H1 (cell line): ENCODE data around the gene C20orf141. TPM values are rescaled to one million over a fixed set of nuclear protein-coding genes. Genes with fewer than 3 reads are reported as not detected.

Experiments
- CTCF ChIA-PET: fragments of 300-600 bp; sonication (Branson Sonifier 250); formaldehyde crosslinking; loops from one replicate; lab custom pipeline; 2021; ENCODE audit not compliant: partially characterized antibody; lab: Charles Lee
- POLR2A ChIA-PET: fragments of 300-600 bp; sonication (Branson Sonifier 250); formaldehyde crosslinking; loops from one replicate; lab custom pipeline; 2021; ENCODE audit warnings: inconsistent platforms; ENCODE audit not compliant: partially characterized antibody; lab: Charles Lee
- DNase-seq, 2 experiments: peaks; one replicate each; pipeline versions ENCODE4 v3.0.0 to v3.0.0-alpha.2; 2010 to 2022; ENCODE audit warnings: low spot score in 2 of 2, low read depth in 1 of 2, mixed read lengths in 1 of 2
- FAIRE-seq: peaks from 2 replicates; lab custom pipeline; 2011; peaks lifted over from hg19 to GRCh38; lab: Jason Lieb, UNC
- H2AFZ ChIP-seq: 2 replicates; pipeline ENCODE4 v1.8.1; 2012; ENCODE audit warnings: low read length, inconsistent platforms
- H2AK5ac ChIP-seq: 2 replicates; pipeline ENCODE4 v1.6.1; 2013; ENCODE audit warnings: low read depth, low read length
- H2BK120ac ChIP-seq: replicated peaks from 2 replicates; pipeline ENCODE3; 2013; ENCODE audit warnings: low read depth, low read length, inconsistent platforms
- H2BK12ac ChIP-seq: 2 replicates; pipeline ENCODE4 v1.6.1; 2013; ENCODE audit warnings: low read depth, low read length
- H2BK15ac ChIP-seq: 2 replicates; pipeline ENCODE4 v1.6.1; 2013; ENCODE audit warnings: low read length
- H2BK20ac ChIP-seq: 2 replicates; pipeline ENCODE4 v1.6.1; 2013; ENCODE audit warnings: low read length
- H2BK5ac ChIP-seq: 2 replicates; pipeline ENCODE4 v1.6.1; 2013; ENCODE audit warnings: low read depth, low read length
- H3K14ac ChIP-seq: 2 replicates; pipeline ENCODE4 v1.6.1; 2013; ENCODE audit warnings: inconsistent platforms; ENCODE audit not compliant: insufficient read length
- H3K18ac ChIP-seq: 2 replicates; pipeline ENCODE4 v1.6.1; 2013; ENCODE audit warnings: low read length; ENCODE audit errors: extremely low read depth
- H3K23ac ChIP-seq: 2 replicates; pipeline ENCODE4 v1.6.1; 2013; ENCODE audit warnings: inconsistent platforms; ENCODE audit not compliant: insufficient read length
- H3K23me2 ChIP-seq: 2 replicates; pipeline ENCODE4 v1.6.1; 2013; ENCODE audit warnings: low read depth, low read length
- H3K27ac ChIP-seq: 2 replicates; pipeline ENCODE4 v1.6.1; 2011; ENCODE audit warnings: low read depth, low read length, inconsistent platforms
- H3K27me3 ChIP-seq, 4 experiments: replicated peaks in 1 of 4; 1 replicate in 1 of 4; 2 replicates in 3 of 4; pipeline versions ENCODE4 v1.6.1 to v1.8.1; 2011 to 2013; ENCODE audit warnings: low read length in 3 of 4, mild to moderate bottlenecking in 3 of 4, inconsistent platforms in 2 of 4, mixed read lengths in 2 of 4, moderate library complexity in 1 of 4; ENCODE audit not compliant: control insufficient read depth in 3 of 4, insufficient read depth in 3 of 4; ENCODE audit errors: extremely low read depth in 1 of 4
- H3K36me3 ChIP-seq, 4 experiments: 2 replicates each; pipeline versions ENCODE4 v1.6.1 to v1.8.1; 2011 to 2013; ENCODE audit warnings: mild to moderate bottlenecking in 4 of 4, low read length in 3 of 4, moderate library complexity in 2 of 4, control low read depth in 1 of 4, inconsistent platforms in 1 of 4; ENCODE audit not compliant: insufficient read depth in 4 of 4, control insufficient read depth in 2 of 4
- H3K4ac ChIP-seq: replicated peaks from 2 replicates; pipeline ENCODE3; 2013; ENCODE audit warnings: low read length, low read depth, mixed read lengths, inconsistent platforms; ENCODE audit not compliant: insufficient read length
- H3K4me1 ChIP-seq, 4 experiments: replicated peaks in 1 of 4; 1 replicate in 1 of 4; 2 replicates in 3 of 4; pipeline versions ENCODE4 v1.6.1 to v1.8.1; 2011 to 2013; ENCODE audit warnings: low read length in 3 of 4, inconsistent platforms in 2 of 4, mixed read lengths in 1 of 4; ENCODE audit not compliant: insufficient read depth in 4 of 4, control insufficient read depth in 3 of 4
- H3K4me2 ChIP-seq, 2 experiments: 2 replicates each; pipeline versions ENCODE4 v1.6.1 to v1.8.1; 2011 to 2013; ENCODE audit warnings: low read depth in 2 of 2, low read length in 2 of 2, control low read depth in 1 of 2, inconsistent platforms in 1 of 2, mild to moderate bottlenecking in 1 of 2; ENCODE audit not compliant: insufficient read depth in 1 of 2
- H3K4me3 ChIP-seq, 4 experiments: fragments of 200-600, 300-600 bp in 1 of 4; sonication (generic), shearing (Covaris generic), sonication (Bioruptor Twin) in 1 of 4; 2 replicates each; pipeline versions ENCODE4 v1.5.1 to v1.8.1; 2011 to 2016; ENCODE audit warnings: low read length in 4 of 4, low read depth in 3 of 4, control low read depth in 2 of 4, inconsistent platforms in 2 of 4, mild to moderate bottlenecking in 2 of 4, mixed read lengths in 1 of 4, moderate library complexity in 1 of 4; ENCODE audit not compliant: insufficient read depth in 2 of 4; ENCODE audit errors: extremely low read depth in 1 of 4
- H3K56ac ChIP-seq: replicated peaks from 2 replicates; pipeline ENCODE3; 2013; ENCODE audit warnings: low read depth, mild to moderate bottlenecking, mixed read lengths, low read length, inconsistent platforms; ENCODE audit not compliant: insufficient read length
- H3K79me1 ChIP-seq: 2 replicates; pipeline ENCODE4 v1.6.1; 2013; ENCODE audit warnings: low read depth, low read length, control low read depth
- H3K79me2 ChIP-seq, 2 experiments: 2 replicates each; pipeline versions ENCODE4 v1.6.1 to v1.8.1; 2012 to 2013; ENCODE audit warnings: low read length in 2 of 2, mild to moderate bottlenecking in 2 of 2, inconsistent platforms in 1 of 2; ENCODE audit not compliant: insufficient read depth in 2 of 2, control insufficient read depth in 1 of 2
- H3K9ac ChIP-seq, 4 experiments: replicated peaks in 1 of 4; 1 replicate in 1 of 4; 2 replicates in 3 of 4; pipeline versions ENCODE4 v1.6.1 to v1.8.1; 2011 to 2013; ENCODE audit warnings: low read depth in 3 of 4, low read length in 3 of 4, control low read depth in 2 of 4, mild to moderate bottlenecking in 2 of 4, moderate library complexity in 2 of 4, inconsistent platforms in 1 of 4; ENCODE audit errors: extremely low read depth in 1 of 4
- H3K9me3 ChIP-seq, 2 experiments: 2 replicates each; pipeline versions ENCODE4 v1.6.1 to v1.8.1; 2012 to 2013; ENCODE audit warnings: mild to moderate bottlenecking in 2 of 2, moderate library complexity in 2 of 2, control low read depth in 1 of 2, inconsistent platforms in 1 of 2, low read depth in 1 of 2, low read length in 1 of 2, mixed read lengths in 1 of 2; ENCODE audit not compliant: insufficient read depth in 2 of 2
- H4K20me1 ChIP-seq, 2 experiments: replicated peaks in 1 of 2; 2 replicates each; pipeline versions ENCODE3 to v1.8.1; 2011 to 2013; ENCODE audit warnings: inconsistent platforms in 2 of 2, low read length in 2 of 2, mild to moderate bottlenecking in 1 of 2; ENCODE audit not compliant: insufficient read depth in 2 of 2, control insufficient read depth in 1 of 2
- H4K5ac ChIP-seq: 2 replicates; pipeline ENCODE4 v1.6.1; 2013; ENCODE audit warnings: low read length, low read depth, mixed read lengths, inconsistent platforms; ENCODE audit not compliant: insufficient read length
- H4K8ac ChIP-seq: 2 replicates; pipeline ENCODE4 v1.8.0; 2013; ENCODE audit warnings: mild to moderate bottlenecking, moderate library complexity, low read length, inconsistent platforms; ENCODE audit not compliant: insufficient read depth; ENCODE audit errors: extremely low read depth
- H4K91ac ChIP-seq: replicated peaks from 2 replicates; pipeline ENCODE3; 2013; ENCODE audit warnings: low read length, mixed read lengths, inconsistent platforms; ENCODE audit not compliant: insufficient read length
- POLR2AphosphoS5 ChIP-seq: IDR thresholded peaks from 2 replicates; pipeline ENCODE4 v1.6.1; 2011; ENCODE audit warnings: low read depth, low read length
- POU5F1 ChIP-seq: IDR thresholded peaks from 2 replicates; pipeline ENCODE4 v1.6.1; 2011; ENCODE audit warnings: low read depth, mild to moderate bottlenecking, low read length, moderate library complexity
- WGBS, 2 experiments: shearing (Covaris generic) in 1 of 2; methylation state at CpG; one replicate each; pipeline versions ENCODE4 v1.1.6 to v1.1.7; 2013 to 2015; ENCODE audit warnings: low lambda C conversion rate in 2 of 2, mixed read lengths in 2 of 2, inconsistent platforms in 1 of 2, low coverage in 1 of 2, missing lambda C conversion rate in 1 of 2; ENCODE audit not compliant: insufficient replicate concordance in 2 of 2, insufficient coverage in 1 of 2, insufficient read length in 1 of 2; ENCODE audit errors: extremely low coverage in 1 of 2, missing lambda C conversion rate in 1 of 2; 5-methylcytosine and 5-hydroxymethylcytosine counted together
- polyA plus RNA-seq, 7 experiments: library from polyadenylated mRNA; depleted of rRNA in 3 of 7; stranded (reverse) in 5 of 7; unstranded in 2 of 7; fragments of >200 nt in 5 of 7; fragments of 200-250 nt in 2 of 7; gene quantifications; 1 replicate in 5 of 7; 2 replicates in 1 of 7; 4 replicates in 1 of 7; pipeline versions ENCODE4 v1.2.1 to v1.2.3, GENCODE V29; 2011 to 2013; ENCODE audit warnings: missing spikeins in 2 of 7, mixed read lengths in 2 of 7
- total RNA-seq: library from RNA; stranded (reverse); fragmentation: NEBNext Ultra II Directional; extraction: Animal tissue kit (Norgen Biotek cat#: 25700); gene quantifications from 2 replicates; pipeline ENCODE4 v1.2.1, GENCODE V29; 2021

Gene C20orf141
- total and polyA plus RNA-seq, 2 of the 8 experiments (the other 6 are each of a cell fraction or from before 2014, with no cell fraction given) = not detected

DNA sequence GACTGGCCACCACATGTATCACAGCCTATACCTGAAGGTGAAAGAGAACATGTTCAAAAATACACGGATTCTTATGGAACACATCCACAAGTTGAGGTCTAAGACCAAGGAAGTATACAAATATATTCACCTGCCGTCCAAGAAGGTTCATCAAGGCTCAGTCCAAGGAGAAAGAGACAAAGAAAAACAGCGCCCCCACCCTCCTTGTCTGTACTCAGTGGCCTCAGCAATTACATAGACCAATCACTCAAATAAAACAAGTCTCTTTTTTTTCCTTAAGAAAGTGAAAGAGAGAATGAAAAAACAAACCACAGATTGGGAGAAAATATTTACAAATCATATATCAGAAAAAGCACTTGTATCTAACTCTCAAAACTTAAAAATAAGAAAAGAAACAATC is 33.8 kb upstream of the C20orf141 start:
- no peak overlapping the region for H4K8ac ChIP-seq
- no peaks in the 10 kb centered on the region; the same call in 1 of the 2 replicates for H3K23me2 ChIP-seq
- H4K20me1 ChIP-seq = no peaks in the 10 kb centered on the region
- H4K5ac ChIP-seq = no peak overlapping the region
- H3K79me1 ChIP-seq = no peaks in the 10 kb centered on the region
- no peaks in the 10 kb centered on the region for H3K4me1 ChIP-seq
- DNase-seq (no peak), FAIRE-seq (no peak)
- H3K4me2 ChIP-seq = no peak overlapping the region
- no peak overlapping the region for H3K4me3 ChIP-seq
- 45% methylated on average over 3 of the region's 3 CpGs; no CpG with 5 or more reads in 1 of the 2 experiments for WGBS, 2 experiments
- no peak overlapping the region for H2BK120ac ChIP-seq
- H3K27ac ChIP-seq = no peak overlapping the region
- no peak overlapping the region for H3K9ac ChIP-seq
- no peak overlapping the region for H3K4ac ChIP-seq
- no peak overlapping the region for H3K56ac ChIP-seq
- H3K27me3 ChIP-seq = no peaks in the 10 kb centered on the region
- no peak overlapping the region for H2AFZ ChIP-seq
- no peak overlapping the region for H2BK20ac ChIP-seq
- ChIA-PET CTCF (interaction anchor here (0.5 to 3.5 kb wide), 3 partner anchors 8 to 19 kb away, joined by 3 to 18 read pairs (median 6); no protein-coding TSS in a partner anchor), POLR2A (interaction anchor here (1.2 kb wide), 1 partner anchor 9 kb away, joined by 3 read pairs; no protein-coding TSS in a partner anchor)
- no peak overlapping the region for H3K14ac ChIP-seq
- H2BK5ac ChIP-seq = no peak overlapping the region
- no peak overlapping the region for H3K18ac ChIP-seq
- no peaks in the 10 kb centered on the region for H3K9me3 ChIP-seq
- H2BK12ac ChIP-seq = no peak overlapping the region
- H3K36me3 ChIP-seq = no peaks in the 10 kb centered on the region
- H2AK5ac ChIP-seq = no peak overlapping the region
- H4K91ac ChIP-seq = no peak overlapping the region
- no peak overlapping the region for H3K23ac ChIP-seq
- no peak overlapping the region for H2BK15ac ChIP-seq
- TF ChIP-seq POLR2AphosphoS5 (no peak), POU5F1 (no peak)
- TF ChIP-seq, all 59 proteins: peak for 0
- no peaks in the 10 kb centered on the region for H3K79me2 ChIP-seq
